OCI-M2 (cell line): ENCODE results near the gene FAM25G.
"Not testable (repeated sequence)": the region's sequence is repeated elsewhere in the genome, so short reads cannot be mapped to it uniquely, and the experiment has no call there.

ENCODE experiments used
- DNase-seq: peaks from one replicate; lab custom pipeline; 2025; ENCODE audit not compliant: unreplicated experiment; lab: John Stamatoyannopoulos, UW

The FAM25G gene

DNA sequence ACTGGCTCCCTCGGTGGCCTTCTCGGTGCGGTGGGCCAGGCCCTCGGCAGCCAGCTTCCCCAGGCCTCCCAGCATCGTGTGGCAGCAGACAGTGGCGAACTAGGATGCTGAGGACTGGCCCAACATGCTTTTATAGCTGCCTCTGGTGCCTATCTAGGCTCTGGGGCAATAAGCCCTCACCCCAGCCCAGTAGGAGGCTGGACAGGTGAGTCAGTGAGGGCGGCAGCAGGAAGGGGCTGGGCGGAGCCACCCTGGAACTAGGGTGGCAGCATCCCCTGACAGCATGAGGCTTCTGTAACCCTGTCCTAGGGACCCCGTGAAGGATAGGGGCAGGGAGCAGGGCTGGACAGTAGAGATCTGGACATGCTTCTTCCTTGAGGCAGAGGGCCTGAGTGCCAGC lies at the start of gene FAM25G:
TSS of gene FAM25G (minus strand) at position 101 of the 400 bp plus-strand sequence. CDS start at position 75, 26 bp downstream.
- not testable (repeated sequence) for DNase-seq

DNA sequence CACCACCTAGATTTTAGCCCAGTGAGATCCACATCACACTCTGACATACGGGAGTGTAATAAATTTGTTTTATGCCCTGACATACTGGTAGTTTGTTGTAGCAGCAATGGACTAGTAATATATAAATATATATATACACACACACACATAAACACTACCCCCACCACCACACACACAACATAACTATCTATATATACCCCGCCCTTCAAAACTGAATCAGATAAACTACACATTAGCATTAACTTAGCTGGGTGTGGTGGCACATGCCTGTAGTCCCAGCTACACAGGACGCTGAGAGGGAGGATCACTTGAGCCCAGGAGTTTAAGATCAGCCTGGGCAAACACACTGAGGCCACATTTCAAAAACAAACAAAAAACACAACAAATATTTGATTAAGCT lies 44.9 kb upstream of the FAM25G start:
- DNase-seq = not testable (repeated sequence)

DNA sequence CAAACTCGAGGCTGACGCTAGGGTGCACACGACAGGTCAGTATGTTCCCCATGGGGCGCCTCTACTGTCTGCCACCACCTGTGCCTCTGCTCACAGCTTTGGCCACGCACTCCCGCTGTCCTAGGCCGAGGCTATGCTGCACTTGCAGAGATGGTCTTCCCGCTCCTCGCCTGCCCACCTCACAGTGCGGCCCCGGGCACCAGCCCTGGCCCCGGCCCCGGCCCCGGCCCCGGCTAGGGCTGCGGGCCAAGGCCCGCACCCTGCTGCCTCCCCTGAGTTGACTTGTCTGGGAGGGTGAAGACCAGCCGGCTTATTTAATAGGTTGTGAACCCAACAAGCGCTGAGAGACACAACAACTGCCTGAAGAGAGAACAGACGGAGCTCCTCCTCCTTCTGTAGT lies 32.0 kb upstream of the FAM25G start, which contains the start of gene AGAP9:
TSS of gene AGAP9 (minus strand) at position 164 of the 400 bp plus-strand sequence. CDS start at position 52, 112 bp downstream.
- DNase-seq = not testable (repeated sequence)

DNA sequence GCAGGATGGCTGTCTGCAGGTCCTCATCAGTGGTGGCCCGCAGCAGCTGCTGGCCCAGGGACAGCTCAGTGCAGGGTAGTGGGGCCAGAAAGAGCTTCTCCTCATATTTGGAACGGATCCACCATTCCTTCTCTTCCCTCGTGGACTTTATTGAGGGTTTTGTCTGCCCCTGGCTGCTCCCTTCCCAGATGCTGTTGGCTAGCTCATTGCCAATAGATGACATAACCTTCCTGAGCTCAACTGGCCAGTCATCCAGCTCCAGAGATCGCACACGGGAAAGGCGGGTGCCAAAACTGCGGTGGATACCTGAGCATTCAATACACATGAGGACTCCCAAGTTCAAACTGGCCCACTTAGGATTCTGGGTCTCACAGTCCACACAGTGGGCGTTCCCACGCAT lies 10.8 kb upstream of the FAM25G start:
- DNase-seq = not testable (repeated sequence)

DNA sequence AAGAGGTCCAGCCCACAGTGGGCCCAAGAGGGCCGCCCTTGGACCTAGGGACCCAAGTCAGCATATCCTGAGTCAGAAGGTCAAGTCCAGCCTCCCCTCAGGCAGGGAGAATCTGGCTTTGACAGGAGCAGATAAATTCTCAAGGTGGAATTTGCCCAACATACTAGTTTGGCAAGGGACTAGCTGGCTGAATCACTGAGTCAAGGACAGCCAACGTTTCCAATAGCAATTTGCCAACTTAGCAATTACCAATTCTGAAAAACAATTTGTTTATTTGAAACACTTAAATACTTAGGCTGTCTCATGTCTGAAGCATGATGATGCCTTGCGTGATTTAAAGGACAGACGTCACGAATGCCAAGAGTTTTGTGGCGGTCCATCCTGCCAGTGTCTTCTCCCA lies 2.7 kb upstream of the FAM25G start:
- DNase-seq = not testable (repeated sequence)

DNA sequence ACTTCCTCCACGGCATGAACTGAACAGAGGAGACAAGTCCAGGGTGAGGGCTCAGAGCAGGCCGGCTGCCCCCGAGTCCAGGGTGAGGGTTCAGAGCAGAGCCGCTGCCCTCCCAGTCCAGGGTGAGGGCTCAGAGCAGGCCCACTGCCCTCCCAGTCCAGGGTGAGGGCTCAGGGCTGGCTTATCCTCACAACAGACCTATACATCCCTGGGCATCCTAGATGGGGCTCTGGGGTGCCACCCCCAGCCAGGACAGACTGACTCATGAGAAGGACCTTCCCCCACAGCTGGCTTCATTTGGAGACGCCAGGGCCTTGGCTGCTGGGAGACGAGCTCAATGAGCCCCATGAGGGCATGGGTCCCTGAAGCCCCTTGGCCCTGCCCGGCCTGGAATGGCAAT lies 1.9 kb downstream of the FAM25G start:
- not testable (repeated sequence) for DNase-seq

DNA sequence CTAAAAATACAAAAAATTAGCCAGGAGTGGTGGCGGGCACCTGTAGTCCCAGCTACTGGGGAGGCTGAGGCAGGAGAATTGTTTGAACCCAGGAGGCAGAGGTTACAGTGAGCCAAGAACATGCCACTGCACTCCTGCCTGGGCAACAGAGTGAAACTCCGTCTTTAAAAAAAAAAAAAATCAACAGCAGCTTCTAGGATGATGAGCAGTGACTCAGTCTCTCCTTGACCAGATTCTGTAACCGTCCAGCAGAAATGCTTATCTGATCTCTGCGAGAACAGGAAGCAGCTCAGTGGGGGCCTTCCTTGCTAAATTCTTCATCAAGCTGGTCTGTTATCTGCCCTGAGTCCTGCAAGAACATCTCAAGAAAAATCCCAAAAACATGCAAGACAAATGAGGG lies 5.6 kb downstream of the FAM25G start:
- not testable (repeated sequence) for DNase-seq

DNA sequence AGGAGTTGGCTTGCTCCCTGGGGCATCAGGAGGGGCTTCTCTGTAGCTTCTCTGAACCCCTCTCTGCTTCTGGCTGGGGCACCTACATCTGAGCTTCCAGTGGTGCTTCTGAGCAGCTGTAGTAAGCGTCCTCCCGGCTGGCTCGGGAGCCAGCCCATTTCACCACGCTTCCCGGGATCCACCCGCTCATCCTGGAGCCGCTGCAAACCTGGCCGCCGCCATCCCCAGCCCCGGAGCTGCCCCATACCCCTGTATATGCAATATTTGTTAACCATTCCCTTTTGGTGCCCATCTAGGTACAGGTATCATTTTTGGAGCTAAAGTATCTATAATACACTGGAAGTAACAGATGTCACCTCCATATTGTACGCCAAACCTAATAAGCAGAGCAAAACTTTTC lies 6.7 kb downstream of the FAM25G start:
- not testable (repeated sequence) for DNase-seq

DNA sequence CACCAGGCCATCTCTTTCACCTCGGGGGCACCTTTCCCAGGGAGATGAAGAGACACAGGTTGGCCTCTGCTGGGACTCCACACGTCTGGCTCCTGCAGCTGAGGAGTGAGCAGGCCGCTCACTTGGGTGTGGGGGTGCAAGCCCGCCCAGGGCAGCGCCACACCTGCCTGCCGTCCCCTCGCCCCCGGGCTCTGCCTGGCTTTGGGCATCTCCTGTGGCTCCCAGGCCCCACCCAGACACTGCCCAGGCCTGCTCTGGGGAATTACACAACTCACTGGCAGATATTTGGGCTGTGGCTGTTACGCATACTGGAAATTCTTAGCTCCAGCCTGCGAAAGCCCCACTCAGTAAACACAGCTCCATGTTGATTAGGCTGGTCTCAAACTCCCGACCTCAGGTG lies 7.6 kb downstream of the FAM25G start, which contains the start of gene ANXA8:
TSS of gene ANXA8 (minus strand) at position 193 of the 400 bp plus-strand sequence. CDS start at position 11, 182 bp downstream.
- DNase-seq = not testable (repeated sequence)

DNA sequence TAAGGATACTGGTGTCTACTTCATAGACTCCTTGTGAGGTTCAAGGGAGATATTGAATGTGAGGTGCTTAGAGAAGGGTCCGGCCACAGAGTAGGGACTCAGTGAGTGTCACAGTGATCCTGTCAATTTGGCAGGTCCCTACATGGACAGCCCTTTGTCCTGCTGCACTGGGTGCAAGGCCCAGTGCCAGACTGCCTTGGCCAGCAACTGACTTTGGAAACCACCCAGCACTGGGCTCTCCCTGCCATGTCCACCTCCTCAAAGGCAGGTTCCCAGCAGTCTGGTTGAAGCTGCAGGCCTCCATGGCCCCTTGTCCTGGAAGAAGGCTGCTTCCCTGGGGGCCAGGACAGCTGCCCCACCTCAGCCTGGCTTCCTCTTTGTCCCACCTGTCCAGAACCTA lies 9.1 kb downstream of the FAM25G start:
- DNase-seq = not testable (repeated sequence)

DNA sequence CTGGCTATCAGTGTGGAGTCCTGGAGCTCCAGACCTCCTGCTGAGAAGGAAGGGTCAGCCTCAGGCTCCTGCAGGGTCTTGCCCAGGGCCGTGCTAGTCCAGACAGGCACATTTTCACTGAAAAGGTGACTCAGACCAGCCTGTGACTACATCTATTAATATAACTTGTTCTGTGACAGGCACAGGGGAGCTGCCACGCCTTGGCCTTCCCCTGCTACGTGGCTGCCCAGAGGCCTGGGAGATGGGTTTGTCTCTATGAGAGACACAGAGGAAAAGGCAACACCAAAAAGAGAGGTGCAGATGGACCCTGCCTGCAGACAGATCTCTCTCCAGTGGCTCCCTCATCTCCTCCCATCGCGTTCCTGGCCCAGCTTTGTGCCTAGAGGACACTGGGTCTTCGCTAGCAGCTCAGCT lies 9.7 kb downstream of the FAM25G start:
- not testable (repeated sequence) for DNase-seq

DNA sequence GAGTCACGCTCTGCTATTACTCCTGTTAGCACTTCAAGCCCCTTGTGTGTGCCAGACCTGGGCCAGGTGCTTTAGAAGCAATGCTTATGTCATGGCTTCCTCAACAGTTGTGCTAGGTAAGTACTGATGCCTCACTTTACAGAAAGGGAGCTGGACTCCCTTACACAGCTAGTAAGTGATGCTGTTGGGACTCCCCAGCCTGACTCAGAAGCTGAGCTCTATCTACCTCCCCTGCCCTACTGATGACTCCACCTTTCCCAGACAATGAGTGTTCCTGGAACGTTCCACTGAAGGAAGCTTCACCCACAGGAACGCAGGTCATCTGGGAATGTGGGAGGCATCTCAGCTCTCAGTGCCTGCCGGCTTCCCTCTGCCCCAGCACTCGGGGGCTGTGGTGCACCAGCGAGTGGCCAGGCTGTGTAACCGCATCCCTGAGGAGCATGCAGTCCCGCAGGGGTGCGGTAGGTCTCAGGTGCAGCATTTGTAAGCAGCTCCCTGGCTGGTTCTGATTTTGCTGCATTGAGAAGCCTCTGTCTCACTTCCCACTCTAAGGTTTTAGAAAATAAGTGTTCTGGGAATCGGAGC lies 10.2 kb downstream of the FAM25G start:
- not testable (repeated sequence) for DNase-seq

DNA sequence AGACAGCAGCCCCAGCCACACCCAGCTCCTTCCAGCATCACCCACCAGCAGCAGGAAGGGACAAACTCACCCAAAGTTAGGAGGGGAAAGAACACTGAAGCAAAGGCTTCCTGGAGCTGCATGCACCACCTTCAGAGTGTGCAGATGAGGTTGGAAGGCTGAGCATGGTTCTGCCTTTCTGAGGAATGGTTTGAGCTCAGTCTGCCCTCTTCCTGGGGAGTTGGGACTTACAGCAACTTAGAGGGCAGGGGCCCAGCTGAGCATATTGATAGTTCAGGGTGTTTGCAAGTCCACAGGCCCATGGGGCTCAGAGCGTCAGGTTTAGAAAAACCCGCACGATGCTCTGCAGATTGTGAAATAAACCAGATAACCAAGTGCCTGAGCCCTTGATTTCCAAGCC lies 11.4 kb downstream of the FAM25G start:
- not testable (repeated sequence) for DNase-seq

DNA sequence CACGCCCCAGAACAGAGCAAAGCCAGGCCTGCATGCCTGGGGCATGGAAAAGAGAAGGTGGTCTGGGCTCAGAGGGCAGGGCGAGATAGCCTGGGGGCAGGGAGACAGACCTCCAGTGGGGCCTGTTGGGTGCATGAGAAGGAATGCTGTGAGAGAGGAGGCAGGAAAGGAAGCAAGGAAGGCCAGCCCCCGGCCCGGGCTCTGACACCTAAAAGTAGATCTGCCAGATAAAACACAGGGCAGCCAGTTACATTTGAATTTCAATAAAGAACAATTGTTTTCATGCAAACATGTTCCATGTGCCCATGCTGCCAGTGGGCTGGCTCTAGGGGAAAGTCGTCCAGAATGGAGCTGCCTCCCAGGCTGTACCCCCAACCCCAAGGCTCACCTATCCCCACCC lies 13.4 kb downstream of the FAM25G start:
- DNase-seq = not testable (repeated sequence)

DNA sequence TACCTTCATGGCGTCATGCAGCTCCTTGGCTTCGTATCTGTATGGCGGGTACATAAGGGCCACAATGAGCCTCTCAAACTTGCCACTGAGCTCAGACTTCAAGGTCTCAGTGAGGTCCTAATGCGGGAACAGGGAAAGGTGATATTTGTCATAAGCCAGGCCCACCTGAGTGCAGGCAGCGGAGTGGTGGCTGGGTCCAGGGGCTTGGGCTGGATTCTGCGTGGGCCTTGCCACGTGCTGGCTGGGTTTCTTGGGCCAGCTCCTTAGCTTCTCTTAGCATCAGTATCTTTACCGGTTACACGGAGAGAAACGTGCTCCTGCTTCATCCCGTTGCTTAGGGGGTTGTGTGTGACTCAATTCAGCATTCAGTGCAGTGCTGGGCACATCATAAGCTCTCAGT lies 14.4 kb downstream of the FAM25G start:
- DNase-seq = not testable (repeated sequence)

DNA sequence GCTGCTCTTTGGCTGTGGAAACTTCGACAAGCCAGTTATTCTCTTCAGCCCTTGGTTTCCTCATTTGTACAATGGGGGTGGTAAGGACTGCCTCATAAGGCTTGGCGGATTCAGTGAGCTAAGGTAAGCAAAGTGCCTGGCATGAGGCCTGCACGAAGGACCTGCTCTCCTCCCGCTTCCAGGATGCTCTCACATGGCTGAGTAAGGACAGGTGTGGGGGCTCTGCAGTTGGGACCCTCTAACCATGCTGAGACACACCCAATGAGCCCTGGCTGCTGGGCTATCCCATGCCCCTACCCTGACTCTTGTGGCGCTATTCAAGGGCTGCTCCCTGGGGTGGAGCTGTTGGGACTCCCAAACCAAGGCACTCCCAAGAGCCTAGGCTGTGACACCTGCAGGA lies 16.4 kb downstream of the FAM25G start:
- DNase-seq = not testable (repeated sequence)

DNA sequence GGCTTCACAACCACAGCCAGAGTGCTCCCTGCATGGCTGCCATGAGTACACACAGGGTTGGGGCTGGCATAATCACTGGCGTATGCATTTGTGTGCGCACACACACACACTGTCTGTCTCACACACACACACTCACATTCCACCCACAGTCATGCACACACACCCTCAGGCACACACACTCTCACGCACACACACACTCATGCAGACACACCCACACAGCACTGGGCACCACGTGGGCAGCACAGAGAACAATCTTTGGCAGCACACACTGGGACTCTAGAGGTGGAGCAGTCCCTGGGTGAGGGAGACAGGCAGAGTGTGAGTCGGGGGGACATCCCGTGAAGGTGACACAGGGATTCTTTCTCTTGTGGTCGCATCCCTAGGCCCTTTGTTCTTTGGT lies 18.0 kb downstream of the FAM25G start:
- DNase-seq = not testable (repeated sequence)

DNA sequence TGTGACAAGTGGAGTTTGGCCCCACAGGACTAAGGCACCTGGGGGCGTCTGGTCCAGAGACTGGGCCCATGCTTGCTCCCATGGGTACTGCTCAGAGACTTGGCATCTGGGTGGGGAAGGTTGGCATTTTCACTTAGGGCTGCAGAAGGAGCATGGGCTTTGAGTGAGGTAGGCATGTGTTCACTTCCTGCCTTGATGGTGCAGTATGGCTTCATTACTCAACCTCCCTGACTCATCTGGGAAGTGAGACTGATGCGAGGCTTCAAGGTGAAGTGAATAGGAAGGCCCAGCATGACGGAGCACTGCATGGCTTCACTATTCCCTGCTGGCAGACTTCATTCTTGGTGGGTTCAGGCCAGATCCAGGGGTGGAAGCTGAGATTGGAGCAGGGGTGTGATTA lies 18.9 kb downstream of the FAM25G start:
- DNase-seq = not testable (repeated sequence)

DNA sequence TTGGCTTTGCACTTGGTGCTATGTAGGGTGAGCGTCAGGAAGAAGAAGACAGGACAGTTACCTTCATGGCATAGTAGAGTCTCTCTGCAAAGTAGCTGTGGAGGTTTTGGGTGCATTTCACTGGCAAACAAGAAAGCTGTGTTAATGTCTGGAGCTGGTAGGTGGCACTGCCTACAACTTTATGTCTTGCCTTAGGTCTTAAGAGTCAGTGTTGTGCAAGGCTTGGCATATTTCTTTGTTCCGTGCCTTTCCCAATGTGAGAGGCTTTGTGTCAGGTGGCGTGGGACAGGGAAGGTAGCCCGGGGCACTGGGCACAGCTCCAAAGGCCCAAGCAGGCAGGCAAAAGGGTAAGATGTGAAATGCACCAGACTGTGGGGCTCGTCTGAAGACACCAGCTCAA lies 19.4 kb downstream of the FAM25G start:
- not testable (repeated sequence) for DNase-seq

DNA sequence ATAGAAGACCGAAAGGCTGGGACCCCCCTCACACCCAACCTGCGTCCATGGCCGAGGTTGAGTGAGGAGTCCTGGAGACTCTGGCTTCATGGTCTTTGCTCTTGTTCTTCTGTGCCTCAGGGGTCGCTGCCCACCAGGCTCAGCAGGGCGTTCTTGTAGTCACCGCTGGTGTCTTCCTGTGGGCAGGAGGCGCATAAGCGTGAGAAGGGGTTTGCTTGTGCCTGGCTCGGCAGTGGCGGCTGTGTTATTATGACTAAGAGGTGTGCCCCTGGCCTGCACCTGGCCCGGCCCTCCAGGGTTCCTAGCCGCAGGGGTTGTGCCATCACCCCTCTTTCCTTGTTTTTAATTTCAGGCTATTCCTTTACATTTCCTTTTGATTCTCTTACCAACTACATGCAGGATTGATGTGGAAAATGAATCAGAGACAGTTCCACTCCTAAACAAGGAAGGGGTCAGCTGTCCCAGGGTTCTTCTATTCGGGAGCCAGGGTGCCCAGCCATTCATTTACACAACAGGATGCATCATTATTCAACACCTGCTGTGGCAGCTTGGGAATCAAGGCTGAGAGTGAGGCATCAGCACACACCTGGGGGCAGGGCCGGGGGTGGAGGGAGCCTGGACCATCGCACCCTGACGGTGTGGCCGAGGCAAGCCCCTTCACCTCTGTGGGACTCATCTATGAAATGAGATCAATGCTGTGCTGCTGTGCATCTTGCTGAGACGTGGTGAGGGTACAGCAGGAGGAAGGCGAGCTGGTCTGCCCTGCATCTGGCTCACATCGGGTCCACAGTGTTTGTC lies 22.6 kb downstream of the FAM25G start:
- DNase-seq = not testable (repeated sequence)

DNA sequence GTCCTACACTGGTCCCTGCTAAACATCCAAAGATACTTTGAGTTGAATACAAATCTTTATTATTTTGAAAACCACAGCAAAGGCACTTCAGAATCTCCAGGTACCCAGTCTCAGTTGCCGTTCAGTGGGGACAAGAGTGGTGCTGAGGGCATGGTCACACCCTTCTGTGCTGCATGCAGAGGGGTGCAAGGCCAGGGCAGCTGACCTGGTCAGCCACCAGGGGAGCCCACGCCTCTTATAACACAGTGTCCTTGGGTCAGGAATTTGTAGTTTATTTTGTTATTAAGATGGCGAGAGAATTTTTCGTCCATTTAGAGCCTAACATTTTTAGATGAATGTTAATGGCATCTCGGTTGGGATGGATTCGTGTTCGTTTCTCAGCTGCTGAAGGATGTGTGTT lies 23.5 kb downstream of the FAM25G start:
- DNase-seq = not testable (repeated sequence)

DNA sequence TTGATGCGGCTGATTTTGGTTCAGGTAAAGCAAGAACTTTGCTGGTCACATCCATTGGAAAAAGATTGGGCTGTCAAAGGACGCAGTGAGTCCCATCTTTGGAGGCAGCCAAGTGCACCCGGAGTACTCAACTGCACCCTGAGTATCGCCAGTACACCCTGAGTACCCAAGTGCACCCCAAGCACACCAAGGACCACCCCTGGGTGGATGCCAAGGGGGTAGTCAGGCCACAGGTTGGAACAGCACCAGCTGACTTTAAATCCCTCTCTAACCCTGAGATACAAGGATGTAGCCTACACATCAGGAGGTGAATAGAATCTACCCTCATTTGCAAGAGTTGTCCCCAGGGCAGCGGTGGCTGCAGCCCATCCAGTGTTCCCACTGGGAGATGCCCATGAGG lies 24.0 kb downstream of the FAM25G start:
- DNase-seq = not testable (repeated sequence)
